ENCODE measurements around the gene ZNF497.

The ZNF497 gene

GRCh38 chr19:58346961-58347929 lies 15.3 kb downstream of the ZNF497 start:
- Histone ChIP-seq H3K4me1 (ENCODE audit: control insufficient read depth, insufficient read depth, low read length) (no peaks in the 10 kb centered on the region), H3K4me3 (ENCODE audit: low read depth, low read length) (peak overlapping the region; percentile 80), H3K9me3 (ENCODE audit: control insufficient read depth, insufficient read depth, low read length) (no peaks in the 10 kb centered on the region), H3K36me3 (ENCODE audit: control insufficient read depth, insufficient read depth, low read length) (no peaks in the 10 kb centered on the region), H3K27me3 (ENCODE audit: control insufficient read depth, insufficient read depth, low read length) (peaks cover 7% of the 10 kb centered on the region), H3K9ac (ENCODE audit: low read depth, low read length) (peak overlapping the region; percentile 66)

GRCh38 chr19:58345558-58345957 lies 17.0 kb downstream of the ZNF497 start:
- Histone ChIP-seq H3K9me3 (ENCODE audit: control insufficient read depth, insufficient read depth, low read length) (no peaks in the 10 kb centered on the region), H3K9ac (ENCODE audit: low read depth, low read length) (no peak overlapping the region), H3K36me3 (ENCODE audit: control insufficient read depth, insufficient read depth, low read length) (no peaks in the 10 kb centered on the region), H3K27me3 (ENCODE audit: control insufficient read depth, insufficient read depth, low read length) (peaks cover 7% of the 10 kb centered on the region), H3K4me3 (ENCODE audit: low read depth, low read length) (no peak overlapping the region), H3K4me1 (ENCODE audit: control insufficient read depth, insufficient read depth, low read length) (no peaks in the 10 kb centered on the region)

GRCh38 chr19:58338825-58339558 lies 23.6 kb downstream of the ZNF497 start:
- no peaks in the 10 kb centered on the region for H3K4me1 ChIP-seq (ENCODE audit: control insufficient read depth, insufficient read depth, low read length)
- no peak overlapping the region for H3K4me3 ChIP-seq (ENCODE audit: low read depth, low read length)
- H3K27me3 ChIP-seq (ENCODE audit: control insufficient read depth, insufficient read depth, low read length), result no peaks in the 10 kb centered on the region
- no peak overlapping the region for H3K9ac ChIP-seq (ENCODE audit: low read depth, low read length)
- H3K36me3 ChIP-seq (ENCODE audit: control insufficient read depth, insufficient read depth, low read length), result peaks cover 4% of the 10 kb centered on the region
- no peaks in the 10 kb centered on the region for H3K9me3 ChIP-seq (ENCODE audit: control insufficient read depth, insufficient read depth, low read length)

- peaks cover 4% of the 10 kb centered on the region for H3K36me3 ChIP-seq (ENCODE audit: control insufficient read depth, insufficient read depth, low read length)
- H3K9me3 ChIP-seq (ENCODE audit: control insufficient read depth, insufficient read depth, low read length), result no peaks in the 10 kb centered on the region
- no peak overlapping the region for H3K9ac ChIP-seq (ENCODE audit: low read depth, low read length)
- no peak overlapping the region for H3K4me3 ChIP-seq (ENCODE audit: low read depth, low read length)
- H3K27me3 ChIP-seq (ENCODE audit: control insufficient read depth, insufficient read depth, low read length), result no peaks in the 10 kb centered on the region
- H3K4me1 ChIP-seq (ENCODE audit: control insufficient read depth, insufficient read depth, low read length), result no peaks in the 10 kb centered on the region
Observed at GRCh38 chr19:58338336-58338735, 24.2 kb downstream of the ZNF497 start.

- Histone ChIP-seq H3K27me3 (ENCODE audit: control insufficient read depth, insufficient read depth, low read length) (no peaks in the 10 kb centered on the region), H3K9me3 (ENCODE audit: control insufficient read depth, insufficient read depth, low read length) (no peaks in the 10 kb centered on the region), H3K4me1 (ENCODE audit: control insufficient read depth, insufficient read depth, low read length) (no peaks in the 10 kb centered on the region), H3K4me3 (ENCODE audit: low read depth, low read length) (no peak overlapping the region), H3K9ac (ENCODE audit: low read depth, low read length) (no peak overlapping the region), H3K36me3 (ENCODE audit: control insufficient read depth, insufficient read depth, low read length) (peaks cover 4% of the 10 kb centered on the region)
Observed at GRCh38 chr19:58336820-58337219, 25.7 kb downstream of the ZNF497 start.

- no peak overlapping the region for H3K9ac ChIP-seq (ENCODE audit: low read depth, low read length)
- no peaks in the 10 kb centered on the region for H3K4me1 ChIP-seq (ENCODE audit: control insufficient read depth, insufficient read depth, low read length)
- no peak overlapping the region for H3K4me3 ChIP-seq (ENCODE audit: low read depth, low read length)
- no peaks in the 10 kb centered on the region for H3K9me3 ChIP-seq (ENCODE audit: control insufficient read depth, insufficient read depth, low read length)
- no peaks in the 10 kb centered on the region for H3K27me3 ChIP-seq (ENCODE audit: control insufficient read depth, insufficient read depth, low read length)
- H3K36me3 ChIP-seq (ENCODE audit: control insufficient read depth, insufficient read depth, low read length), result peaks cover 4% of the 10 kb centered on the region
Observed at GRCh38 chr19:58336216-58336615, 26.3 kb downstream of the ZNF497 start.

- Histone ChIP-seq H3K4me3 (ENCODE audit: low read depth, low read length) (no peak overlapping the region), H3K9me3 (ENCODE audit: control insufficient read depth, insufficient read depth, low read length) (no peaks in the 10 kb centered on the region), H3K27me3 (ENCODE audit: control insufficient read depth, insufficient read depth, low read length) (no peaks in the 10 kb centered on the region), H3K4me1 (ENCODE audit: control insufficient read depth, insufficient read depth, low read length) (no peaks in the 10 kb centered on the region), H3K36me3 (ENCODE audit: control insufficient read depth, insufficient read depth, low read length) (peaks cover 4% of the 10 kb centered on the region), H3K9ac (ENCODE audit: low read depth, low read length) (no peak overlapping the region)
Observed at GRCh38 chr19:58335630-58336029, 26.9 kb downstream of the ZNF497 start.

- Histone ChIP-seq H3K4me3 (ENCODE audit: low read depth, low read length) (no peak overlapping the region), H3K9ac (ENCODE audit: low read depth, low read length) (no peak overlapping the region), H3K4me1 (ENCODE audit: control insufficient read depth, insufficient read depth, low read length) (no peaks in the 10 kb centered on the region), H3K36me3 (ENCODE audit: control insufficient read depth, insufficient read depth, low read length) (peaks cover 4% of the 10 kb centered on the region), H3K9me3 (ENCODE audit: control insufficient read depth, insufficient read depth, low read length) (no peaks in the 10 kb centered on the region), H3K27me3 (ENCODE audit: control insufficient read depth, insufficient read depth, low read length) (no peaks in the 10 kb centered on the region)
Observed at GRCh38 chr19:58334691-58335249, 27.8 kb downstream of the ZNF497 start.

GRCh38 chr19:58332697-58333096 lies 29.9 kb downstream of the ZNF497 start:
- Histone ChIP-seq H3K4me3 (ENCODE audit: low read depth, low read length) (no peak overlapping the region), H3K4me1 (ENCODE audit: control insufficient read depth, insufficient read depth, low read length) (no peaks in the 10 kb centered on the region), H3K27me3 (ENCODE audit: control insufficient read depth, insufficient read depth, low read length) (no peaks in the 10 kb centered on the region), H3K36me3 (ENCODE audit: control insufficient read depth, insufficient read depth, low read length) (no peaks in the 10 kb centered on the region), H3K9me3 (ENCODE audit: control insufficient read depth, insufficient read depth, low read length) (no peaks in the 10 kb centered on the region), H3K9ac (ENCODE audit: low read depth, low read length) (no peak overlapping the region)

- H3K4me1 ChIP-seq (ENCODE audit: control insufficient read depth, insufficient read depth, low read length), result no peaks in the 10 kb centered on the region
- no peak overlapping the region for H3K9ac ChIP-seq (ENCODE audit: low read depth, low read length)
- no peak overlapping the region for H3K4me3 ChIP-seq (ENCODE audit: low read depth, low read length)
- no peaks in the 10 kb centered on the region for H3K9me3 ChIP-seq (ENCODE audit: control insufficient read depth, insufficient read depth, low read length)
- H3K27me3 ChIP-seq (ENCODE audit: control insufficient read depth, insufficient read depth, low read length), result no peaks in the 10 kb centered on the region
- no peaks in the 10 kb centered on the region for H3K36me3 ChIP-seq (ENCODE audit: control insufficient read depth, insufficient read depth, low read length)
Observed at GRCh38 chr19:58330458-58330857, 32.1 kb downstream of the ZNF497 start.

GRCh38 chr19:58328999-58329398 lies 33.6 kb downstream of the ZNF497 start:
- H3K9ac ChIP-seq (ENCODE audit: low read depth, low read length), result no peak overlapping the region
- no peaks in the 10 kb centered on the region for H3K9me3 ChIP-seq (ENCODE audit: control insufficient read depth, insufficient read depth, low read length)
- H3K4me3 ChIP-seq (ENCODE audit: low read depth, low read length), result no peak overlapping the region

More at GRCh38 chr19:58328999-58329398, 33.6 kb downstream of the ZNF497 start:
- Histone ChIP-seq H3K4me1 (ENCODE audit: control insufficient read depth, insufficient read depth, low read length) (no peaks in the 10 kb centered on the region), H3K27me3 (ENCODE audit: control insufficient read depth, insufficient read depth, low read length) (no peaks in the 10 kb centered on the region), H3K36me3 (ENCODE audit: control insufficient read depth, insufficient read depth, low read length) (no peaks in the 10 kb centered on the region)

All from iPS-15b (cell line).